ENCODE data around the gene SORCS1. TPM values are rescaled to one million over a fixed set of nuclear protein-coding genes. Genes with fewer than 3 reads are reported as not detected.

SORCS1 gene
- total RNA-seq, 1 donor from 2014 or later: 11.1 TPM

- Mint-ChIP-seq H3K27ac (no peak overlapping the region), H3K36me3 (no peaks in the 10 kb centered on the region), H3K27me3 (ENCODE audit: insufficient read depth, low read depth) (peaks cover 3% of the 10 kb centered on the region), H3K4me3 (no peak overlapping the region), H3K9me3 (no peaks in the 10 kb centered on the region), H3K4me1 (peaks cover 9% of the 10 kb centered on the region)
- Histone ChIP-seq H3K36me3 (no peaks in the 10 kb centered on the region), H3K79me2 (ENCODE audit: low read depth) (no peaks in the 10 kb centered on the region), H3K9ac (no peak overlapping the region), H3K9me3 (ENCODE audit: low read depth) (no peaks in the 10 kb centered on the region), H3F3A (ENCODE audit: low read depth) (no peaks in the 10 kb centered on the region), H3K27me3 (peaks cover 14% of the 10 kb centered on the region), H3K4me3 (no peak overlapping the region), H2AFZ (replicated peaks) (no peak overlapping the region), H3K27ac (no peak overlapping the region), H3K4me1 (peaks cover 6% of the 10 kb centered on the region), H4K20me1 (ENCODE audit: low read depth) (no peaks in the 10 kb centered on the region), H3K4me2 (no peak overlapping the region)
- TF ChIP-seq EZH2phosphoT487 (IDR thresholded peaks at IDR 0.05) (no peak), EZH2 (IDR thresholded peaks at IDR 0.05) (no peak), CTCF (IDR thresholded peaks at IDR 0.05) (peak; percentile 24)
- peak; percentile 5 for DNase-seq (ENCODE audit: low spot score)
These were observed 5.0 kb upstream of the SORCS1 start for GRCh38 chr10:107169516-107169915.

- Histone ChIP-seq H3K4me2 (no peak overlapping the region), H3F3A (ENCODE audit: low read depth) (peaks cover 4% of the 10 kb centered on the region), H3K27me3 (peaks cover 19% of the 10 kb centered on the region), H3K9me3 (ENCODE audit: low read depth) (no peaks in the 10 kb centered on the region), H3K36me3 (no peaks in the 10 kb centered on the region), H2AFZ (replicated peaks) (no peak overlapping the region), H3K27ac (no peak overlapping the region), H3K4me1 (peaks cover 6% of the 10 kb centered on the region), H3K79me2 (ENCODE audit: low read depth) (no peaks in the 10 kb centered on the region), H4K20me1 (ENCODE audit: low read depth) (no peaks in the 10 kb centered on the region), H3K9ac (no peak overlapping the region), H3K4me3 (no peak overlapping the region)
- H3K4me3 Mint-ChIP-seq: no peak overlapping the region
- TF ChIP-seq EZH2phosphoT487 (IDR thresholded peaks at IDR 0.05) (no peak), CTCF (IDR thresholded peaks at IDR 0.05) (no peak), EZH2 (IDR thresholded peaks at IDR 0.05) (no peak)
- no peak overlapping the region for H3K27ac Mint-ChIP-seq
- H3K4me1 Mint-ChIP-seq: peaks cover 10% of the 10 kb centered on the region
- peaks cover 5% of the 10 kb centered on the region for H3K27me3 Mint-ChIP-seq (ENCODE audit: insufficient read depth, low read depth)
- DNase-seq (ENCODE audit: low spot score): no peak
- H3K36me3 Mint-ChIP-seq: no peaks in the 10 kb centered on the region
- H3K9me3 Mint-ChIP-seq: no peaks in the 10 kb centered on the region
These were observed 4.2 kb upstream of the SORCS1 start for GRCh38 chr10:107168738-107169137.

GRCh38 chr10:107166403-107166802 is 1.9 kb upstream of the SORCS1 start:
- Histone ChIP-seq H3K79me2 (ENCODE audit: low read depth) (no peaks in the 10 kb centered on the region), H3K4me3 (no peak overlapping the region), H3K9me3 (ENCODE audit: low read depth) (no peaks in the 10 kb centered on the region), H3K4me1 (peaks cover 17% of the 10 kb centered on the region), H3F3A (ENCODE audit: low read depth) (peaks cover 14% of the 10 kb centered on the region), H3K27ac (no peak overlapping the region), H3K27me3 (peaks cover 38% of the 10 kb centered on the region), H4K20me1 (ENCODE audit: low read depth) (no peaks in the 10 kb centered on the region), H3K9ac (no peak overlapping the region), H3K4me2 (no peak overlapping the region), H2AFZ (replicated peaks) (peak overlapping the region; percentile 40), H3K36me3 (no peaks in the 10 kb centered on the region)
- Mint-ChIP-seq H3K27ac (no peak overlapping the region), H3K36me3 (no peaks in the 10 kb centered on the region), H3K27me3 (ENCODE audit: insufficient read depth, low read depth) (peaks cover 10% of the 10 kb centered on the region), H3K4me1 (peaks cover 30% of the 10 kb centered on the region), H3K4me3 (no peak overlapping the region), H3K9me3 (no peaks in the 10 kb centered on the region)
- peak; percentile 50 for DNase-seq (ENCODE audit: low spot score)
- peak; percentile 47 for TF ChIP-seq CTCF (IDR thresholded peaks at IDR 0.05)
- no peak for TF ChIP-seq EZH2 (IDR thresholded peaks at IDR 0.05)

Measured in neural progenitor cell (in vitro differentiated cells).